ENCODE results near the gene CAPN11.
A peak's percentile ranks its signal among the peaks of the same experiment; 100 is the strongest.

CAPN11 gene

DNA sequence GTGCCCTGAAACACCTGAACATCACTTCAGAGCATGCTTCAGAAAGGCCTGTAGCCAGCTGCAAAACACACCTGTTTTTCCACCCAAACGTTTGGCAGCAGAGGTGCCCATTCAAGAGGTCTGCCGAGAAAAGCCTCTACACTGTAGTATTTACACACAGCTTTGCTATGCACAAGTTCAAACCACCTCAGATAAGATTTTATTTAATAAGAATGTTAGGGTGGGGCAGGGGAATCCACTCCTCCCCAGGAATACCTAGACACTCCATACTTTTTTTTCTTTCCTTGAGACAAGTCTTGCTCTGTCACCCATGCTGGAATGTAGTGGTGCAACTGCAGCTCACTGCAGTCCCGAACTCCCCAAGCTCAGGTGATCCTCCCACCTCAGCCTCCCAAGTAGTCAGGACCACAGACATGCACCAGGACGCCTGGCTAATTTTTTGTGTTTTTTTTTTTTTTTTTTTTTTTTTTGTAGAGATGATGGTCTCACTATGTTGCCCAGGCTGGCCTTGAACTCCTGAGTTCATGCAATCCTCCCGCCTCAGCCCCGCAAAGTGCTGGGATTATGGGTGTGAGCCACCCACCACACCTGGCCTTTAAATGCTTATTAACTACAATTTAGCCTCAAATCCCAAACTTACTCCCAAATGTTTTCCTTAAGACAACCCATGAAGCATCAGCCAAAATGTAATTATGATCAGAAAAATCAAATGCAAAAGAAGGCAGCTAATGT lies 41.1 kb upstream of the CAPN11 start:
- Histone ChIP-seq H3K27ac (no peak overlapping the region), H3K36me3 (peaks cover 40 to 73% (median 55%) of the 10 kb centered on the region in 11 experiments), H3K9ac (no peak overlapping the region), H3K4me1 (peaks cover 58 to 71% (median 65%) of the 10 kb centered on the region in 10 experiments), H3K27me3 (no peaks in the 10 kb centered on the region), H3K4me2 (peak overlapping the region; percentile 6 to 99 (median 54); a peak in 20 of 22 replicates), H3K9me3 (replicated peaks in 1 of 11) (no peaks in the 10 kb centered on the region), H4K20me1 (peaks cover 78 to 100% (median 100%) of the 10 kb centered on the region in 11 experiments), H3K4me3 (no peak overlapping the region)
- TF ChIP-seq Cebpa-rat (IDR thresholded peaks at IDR 0.05), result no peak

DNA sequence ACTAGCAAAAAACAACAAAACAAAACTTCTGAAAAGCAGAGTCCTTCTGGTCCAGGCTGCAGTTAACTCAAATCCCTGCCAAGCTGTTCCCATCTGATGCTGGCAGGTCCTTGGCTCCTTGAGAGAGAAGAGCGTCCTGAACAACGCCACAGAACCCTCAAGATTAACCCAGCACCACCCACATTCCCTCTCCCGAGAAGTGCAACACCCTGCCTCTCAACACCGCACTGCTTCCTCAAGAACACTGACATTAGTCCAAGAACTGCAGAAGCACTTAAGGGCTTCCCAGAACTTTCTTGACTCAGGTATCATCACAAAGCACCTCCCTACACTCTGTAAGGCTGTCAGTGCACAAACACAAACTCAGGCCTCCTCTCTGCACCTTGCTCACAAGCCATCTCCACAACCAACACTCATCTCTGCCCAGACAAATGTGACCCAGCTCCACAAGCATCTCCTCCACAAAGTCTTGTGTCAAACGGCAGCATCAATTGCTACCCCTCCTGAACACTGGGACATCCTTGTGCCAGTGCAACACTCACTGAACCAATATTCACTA lies 38.8 kb upstream of the CAPN11 start:
- Histone ChIP-seq H4K20me1 (peaks cover 100% of the 10 kb centered on the region in 11 experiments), H3K4me3 (no peak overlapping the region), H3K4me2 (peak overlapping the region in 8 of 11 experiments; percentile 6 to 99 (median 24); a peak in 9 of 22 replicates), H3K27me3 (no peaks in the 10 kb centered on the region), H3K4me1 (peaks cover 80 to 93% (median 87%) of the 10 kb centered on the region in 10 experiments), H3K9me3 (replicated peaks in 1 of 11) (no peaks in the 10 kb centered on the region), H3K36me3 (peaks cover 17 to 62% (median 34%) of the 10 kb centered on the region in 11 experiments; a peak in 21 of 22 replicates), H3K27ac (no peak overlapping the region), H3K9ac (no peak overlapping the region; a peak in 1 of 22 replicates)
- no peak for TF ChIP-seq Cebpa-rat (IDR thresholded peaks at IDR 0.05)

DNA sequence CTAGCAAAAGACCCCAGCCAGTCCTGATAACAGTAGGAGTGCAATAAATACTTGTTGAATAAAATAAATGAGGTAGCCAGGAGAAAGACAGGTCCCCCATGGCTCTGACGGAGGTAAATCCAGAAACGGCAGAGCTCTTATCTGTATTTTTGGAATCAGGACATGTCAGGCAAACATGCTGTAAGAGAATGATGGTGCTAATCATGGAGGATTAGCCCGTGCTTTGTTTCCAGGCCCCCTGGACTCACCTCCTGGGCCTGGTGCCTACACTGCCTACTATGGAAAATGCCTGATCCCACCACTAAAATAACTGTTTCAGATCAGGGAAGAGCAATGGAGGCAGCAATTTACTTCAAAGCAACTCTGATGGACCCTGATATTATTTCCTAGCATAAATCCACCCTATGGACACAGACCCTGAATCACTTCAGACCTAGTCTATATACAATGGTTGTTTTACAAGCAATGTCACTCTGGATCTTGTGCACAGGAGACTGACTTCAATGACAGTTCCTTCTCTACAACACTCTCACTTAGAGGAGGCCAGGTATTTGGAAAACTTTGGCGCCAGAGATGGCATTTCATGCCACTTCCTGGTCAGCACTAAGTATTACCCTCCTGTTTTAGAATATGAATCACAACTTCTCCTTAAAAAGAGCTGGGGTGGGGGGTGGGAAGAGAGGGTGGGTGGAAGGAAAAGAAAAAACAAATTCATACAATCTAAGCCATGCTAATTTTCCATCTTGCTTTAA lies 37.8 kb upstream of the CAPN11 start:
- Histone ChIP-seq H3K9me3 (replicated peaks in 1 of 11) (no peaks in the 10 kb centered on the region), H3K27ac (no peak overlapping the region), H3K4me1 (peaks cover 88 to 99% (median 95%) of the 10 kb centered on the region in 10 experiments), H3K9ac (peak overlapping the region in 1 of 11 experiments; percentile 13; a peak in 1 of 22 replicates), H3K36me3 (peaks cover 7 to 51% (median 23%) of the 10 kb centered on the region in 11 experiments; a peak in 21 of 22 replicates), H3K27me3 (no peaks in the 10 kb centered on the region), H3K4me3 (no peak overlapping the region), H4K20me1 (peaks cover 100% of the 10 kb centered on the region in 11 experiments), H3K4me2 (peak overlapping the region; percentile 90 to 99 (median 96))
- TF ChIP-seq Cebpa-rat (IDR thresholded peaks at IDR 0.05), result no peak

DNA sequence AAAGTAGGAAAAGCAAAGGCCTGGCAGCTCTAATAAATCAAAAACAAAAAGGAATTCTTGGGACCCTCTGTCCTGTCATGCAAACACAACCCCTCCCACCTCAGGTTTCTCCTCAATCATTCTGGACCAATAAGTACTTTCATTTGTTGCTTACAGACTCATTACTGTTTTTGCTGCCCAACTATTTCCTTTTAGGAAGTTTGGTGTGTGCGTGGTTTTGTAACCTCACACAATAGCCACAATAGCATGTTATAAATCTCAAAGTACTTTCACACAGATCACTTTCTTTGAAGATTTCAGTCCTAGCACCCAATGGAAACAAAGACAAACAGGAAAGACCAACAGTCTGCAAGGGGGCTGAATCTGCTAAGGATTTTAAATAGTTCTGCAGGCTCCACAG lies 35.8 kb upstream of the CAPN11 start:
- H3K4me3 ChIP-seq, result no peak overlapping the region
- H3K9me3 ChIP-seq (replicated peaks in 1 of 11), result no peaks in the 10 kb centered on the region
- peaks cover 86 to 91% (median 89%) of the 10 kb centered on the region in 11 experiments for H4K20me1 ChIP-seq
- H3K27ac ChIP-seq, result no peak overlapping the region
- no peak for TF ChIP-seq Cebpa-rat (IDR thresholded peaks at IDR 0.05)
- peaks cover 0 to 1% (median 0%) of the 10 kb centered on the region in 11 experiments; a peak in 2 of 22 replicates for H3K27me3 ChIP-seq
- peak overlapping the region; percentile 90 to 99 (median 96) for H3K4me2 ChIP-seq
- H3K4me1 ChIP-seq, result peaks cover 76 to 88% (median 84%) of the 10 kb centered on the region in 10 experiments
- peak overlapping the region in 5 of 11 experiments; percentile 2 to 32 (median 28); a peak in 4 of 22 replicates for H3K9ac ChIP-seq
- peaks cover 0 to 33% (median 15%) of the 10 kb centered on the region in 11 experiments; a peak in 14 of 22 replicates for H3K36me3 ChIP-seq

DNA sequence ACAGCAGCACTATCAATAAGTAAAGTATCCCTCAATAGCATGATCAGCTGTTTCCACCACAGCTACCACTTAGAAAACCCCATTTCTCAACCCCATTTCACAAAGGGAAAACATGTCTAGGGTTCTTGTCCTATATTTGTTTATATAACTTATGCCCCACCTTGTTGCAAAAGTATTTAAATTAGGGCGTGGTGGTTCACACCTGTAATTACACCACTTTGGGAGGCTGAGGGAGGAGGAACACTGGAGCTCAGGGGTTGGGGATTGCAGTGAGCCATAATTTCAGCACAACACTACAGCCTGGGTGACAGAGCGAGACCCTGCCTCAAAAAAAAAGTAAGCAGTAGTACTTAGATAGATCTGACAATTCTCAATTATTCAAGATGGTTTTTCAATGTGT lies 35.1 kb upstream of the CAPN11 start:
- no peaks in the 10 kb centered on the region for H3K9me3 ChIP-seq (replicated peaks in 1 of 11)
- H3K27me3 ChIP-seq, result peaks cover 0 to 9% (median 0%) of the 10 kb centered on the region in 11 experiments; a peak in 7 of 22 replicates
- peaks cover 80 to 90% (median 86%) of the 10 kb centered on the region in 11 experiments for H4K20me1 ChIP-seq
- H3K27ac ChIP-seq, result no peak overlapping the region
- H3K36me3 ChIP-seq, result peaks cover 0 to 25% (median 7%) of the 10 kb centered on the region in 11 experiments; a peak in 13 of 22 replicates
- peaks cover 78 to 86% (median 83%) of the 10 kb centered on the region in 10 experiments for H3K4me1 ChIP-seq
- H3K9ac ChIP-seq, result peak overlapping the region in 3 of 11 experiments; percentile 2 to 28 (median 22); a peak in 3 of 22 replicates
- no peak overlapping the region for H3K4me3 ChIP-seq
- H3K4me2 ChIP-seq, result peak overlapping the region; percentile 90 to 99 (median 96)
- no peak for TF ChIP-seq Cebpa-rat (IDR thresholded peaks at IDR 0.05)

DNA sequence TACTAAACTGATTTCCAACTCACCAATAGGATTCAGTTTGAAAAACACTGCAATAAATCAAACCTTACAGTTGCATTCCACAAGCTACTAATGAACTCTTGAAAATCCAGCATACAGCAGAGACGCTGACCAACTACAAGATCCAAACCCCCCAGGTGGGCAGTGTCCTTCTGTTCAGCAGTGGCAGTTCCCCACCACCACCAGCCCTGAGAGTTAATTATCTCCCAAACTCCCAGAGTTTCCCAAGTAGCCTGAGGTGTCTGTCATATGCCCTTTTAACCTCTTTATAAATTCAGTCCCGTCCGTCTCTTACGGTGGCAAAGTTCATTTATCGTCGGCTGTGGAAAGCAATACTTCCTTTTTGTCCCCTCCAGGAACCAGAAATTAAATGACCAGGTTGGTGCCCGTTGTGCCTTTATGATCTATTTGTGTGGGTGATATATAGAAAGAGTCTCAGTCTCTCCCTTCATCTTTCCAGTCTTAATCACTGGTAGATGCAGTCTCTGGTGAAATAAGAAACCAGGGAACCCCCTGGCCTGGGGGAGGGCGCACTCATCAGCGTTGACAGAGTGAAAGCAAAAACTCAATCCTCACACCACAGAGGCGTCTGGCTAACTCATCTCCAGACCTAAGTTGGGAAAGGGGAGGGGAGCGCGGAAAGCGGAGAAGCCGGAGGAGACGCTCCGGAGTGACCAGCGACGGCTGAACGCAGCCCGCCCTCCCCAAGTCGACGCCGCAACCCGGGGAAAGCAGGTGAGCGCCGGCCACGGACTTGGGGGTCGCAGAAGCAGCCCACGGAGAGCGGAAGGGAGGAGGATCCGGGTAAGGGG lies 32.1 kb upstream of the CAPN11 start:
- Histone ChIP-seq H4K20me1 (peaks cover 53 to 84% (median 64%) of the 10 kb centered on the region in 11 experiments; a peak in 21 of 22 replicates), H3K4me3 (peak overlapping the region; percentile 75 to 98 (median 82)), H3K9me3 (replicated peaks in 1 of 11) (no peaks in the 10 kb centered on the region), H3K9ac (peak overlapping the region; percentile 76 to 90 (median 87)), H3K36me3 (peaks cover 0 to 11% (median 0%) of the 10 kb centered on the region in 11 experiments; a peak in 5 of 22 replicates), H3K27ac (peak overlapping the region; percentile 65 to 87 (median 81)), H3K4me2 (peak overlapping the region; percentile 90 to 99 (median 96)), H3K4me1 (peaks cover 57 to 74% (median 68%) of the 10 kb centered on the region in 10 experiments), H3K27me3 (peaks cover 0 to 11% (median 0%) of the 10 kb centered on the region in 11 experiments; a peak in 7 of 22 replicates)
- TF ChIP-seq Cebpa-rat (IDR thresholded peaks at IDR 0.05), result no peak

DNA sequence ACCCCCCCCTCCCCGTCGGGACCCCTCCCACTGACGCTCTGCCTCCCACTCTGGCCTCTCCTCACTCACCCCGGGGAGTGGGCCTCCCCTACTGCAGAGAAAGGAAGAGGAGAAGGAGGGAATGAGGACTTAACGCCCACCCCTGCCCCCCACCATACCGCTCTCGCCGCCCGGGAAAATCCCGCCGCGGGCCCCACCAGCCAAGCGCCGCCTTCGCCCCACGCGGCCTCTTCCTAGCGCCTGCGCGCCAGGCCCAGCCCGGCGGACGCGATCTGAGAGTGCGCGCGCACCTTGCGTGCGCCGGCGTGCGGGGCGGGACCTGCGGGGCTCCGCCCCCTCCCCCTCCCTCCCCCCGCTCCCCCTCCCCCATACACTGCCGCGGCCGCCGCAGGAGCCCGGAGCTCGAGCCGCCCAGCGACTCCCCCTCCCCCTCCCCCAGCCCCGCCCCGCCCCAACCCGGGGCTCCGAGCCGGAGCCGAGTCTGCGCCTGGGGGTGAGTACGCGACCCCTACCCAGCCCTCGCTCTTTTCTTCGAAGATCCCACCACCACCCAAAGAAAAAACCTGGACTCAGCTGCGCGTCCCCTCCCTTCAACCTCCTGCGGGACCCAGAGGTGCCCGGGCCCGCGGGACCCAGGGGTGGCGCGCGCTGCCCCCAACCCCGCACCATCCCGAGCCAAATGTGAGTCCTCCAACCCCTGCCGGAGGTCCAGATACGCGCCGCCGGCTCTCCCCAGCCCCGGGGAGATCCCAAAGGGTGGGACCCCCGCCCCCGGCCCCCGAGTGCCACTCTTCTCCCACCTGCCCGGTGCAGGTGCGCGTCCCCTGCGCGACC lies 31.2 kb upstream of the CAPN11 start, which contains the start of the genes MRPL14 and TMEM63B:
Gene MRPL14, minus strand, starts transcription at position 267 of the 834 bp plus-strand sequence. CDS start 10,841 bp downstream, outside the sequence.
Gene TMEM63B, plus strand, starts transcription at position 369 of the 834 bp plus-strand sequence. CDS start 7,031 bp downstream, outside the sequence.
- peak within 1 kb of the TSS; percentile 76 to 91 (median 87) for H3K9ac ChIP-seq
- H4K20me1 ChIP-seq, result peaks cover 44 to 84% (median 60%) of the 10 kb centered on the region in 11 experiments; a peak in 21 of 22 replicates
- TF ChIP-seq Cebpa-rat (IDR thresholded peaks at IDR 0.05), result no peak
- H3K4me1 ChIP-seq, result peaks cover 57 to 74% (median 68%) of the 10 kb centered on the region in 10 experiments
- peak within 1 kb of the TSS; percentile 65 to 87 (median 81) for H3K27ac ChIP-seq
- H3K27me3 ChIP-seq, result peaks cover 0 to 11% (median 0%) of the 10 kb centered on the region in 11 experiments; a peak in 7 of 22 replicates
- peak within 1 kb of the TSS; percentile 93 to 100 (median 98) for H3K4me2 ChIP-seq
- H3K9me3 ChIP-seq (replicated peaks in 1 of 11), result no peaks in the 10 kb centered on the region
- H3K4me3 ChIP-seq, result peak within 1 kb of the TSS; percentile 78 to 98 (median 89)
- peaks cover 0 to 11% (median 0%) of the 10 kb centered on the region in 11 experiments; a peak in 5 of 22 replicates for H3K36me3 ChIP-seq
